NT2/D1 (cell line): ENCODE measurements around the gene EPB41L4B.
"Not testable (repeated sequence)": the region's sequence is repeated elsewhere in the genome, so short reads cannot be mapped to it uniquely, and the experiment has no call there.

ENCODE experiments used
- DNase-seq: peaks from one replicate; pipeline ENCODE4 v3.0.0-alpha.2; 2011; ENCODE audit warnings: low read depth, low spot score
- H3K27me3 ChIP-seq: 2 replicates; pipeline ENCODE4 v1.6.0; 2011; ENCODE audit warnings: mild to moderate bottlenecking; ENCODE audit not compliant: insufficient read length, insufficient read depth
- H3K36me3 ChIP-seq: 2 replicates; pipeline ENCODE4 v1.6.1; 2011; ENCODE audit warnings: mild to moderate bottlenecking, low read length, mixed read lengths; ENCODE audit not compliant: insufficient read depth, insufficient read length
- H3K4me1 ChIP-seq: 2 replicates; pipeline ENCODE4 v1.5.1; 2011; ENCODE audit not compliant: insufficient read depth, insufficient read length
- H3K4me3 ChIP-seq: 2 replicates; pipeline ENCODE4 v1.5.1; 2011; ENCODE audit warnings: low read depth; ENCODE audit not compliant: insufficient read length
- H3K9ac ChIP-seq: 2 replicates; pipeline ENCODE4 v1.6.0; 2011; ENCODE audit warnings: low read depth; ENCODE audit not compliant: insufficient read length
- H3K9me3 ChIP-seq: 2 replicates; pipeline ENCODE4 v1.5.1; 2011; ENCODE audit warnings: mild to moderate bottlenecking, low read length; ENCODE audit not compliant: insufficient read depth
- SUZ12 ChIP-seq: IDR thresholded peaks from 2 replicates; pipeline ENCODE4 v1.6.1; 2011; ENCODE audit not compliant: insufficient read length, insufficient read depth; ENCODE audit errors: extremely low read depth
- YY1 ChIP-seq: IDR thresholded peaks from 2 replicates; pipeline ENCODE4 v1.6.1; 2011; ENCODE audit not compliant: insufficient read length, insufficient read depth
- ZNF274 ChIP-seq: IDR thresholded peaks from 2 replicates; pipeline ENCODE4 v1.6.1; 2011; ENCODE audit warnings: mild to moderate bottlenecking, low read depth, low read length

EPB41L4B gene

GRCh38 chr9:109232449-109233237 lies 88.2 kb downstream of the EPB41L4B start:
- Histone ChIP-seq H3K9ac (no peak overlapping the region), H3K4me1 (no peaks in the 10 kb centered on the region), H3K36me3 (no peaks in the 10 kb centered on the region), H3K9me3 (no peaks in the 10 kb centered on the region), H3K4me3 (no peak overlapping the region), H3K27me3 (no peaks in the 10 kb centered on the region)
- TF ChIP-seq SUZ12 (no peak), YY1 (no peak), ZNF274 (no peak)
- no peak for DNase-seq

GRCh38 chr9:109231593-109231992 lies 89.3 kb downstream of the EPB41L4B start:
- Histone ChIP-seq H3K36me3 (no peaks in the 10 kb centered on the region), H3K4me3 (no peak overlapping the region), H3K27me3 (no peaks in the 10 kb centered on the region), H3K9ac (no peak overlapping the region), H3K9me3 (no peaks in the 10 kb centered on the region), H3K4me1 (no peaks in the 10 kb centered on the region)
- TF ChIP-seq ZNF274 (no peak), YY1 (no peak), SUZ12 (no peak)
- no peak for DNase-seq

GRCh38 chr9:109230277-109230676 lies 90.6 kb downstream of the EPB41L4B start:
- TF ChIP-seq YY1: no peak
- TF ChIP-seq ZNF274: no peak
- TF ChIP-seq SUZ12: no peak
- no peaks in the 10 kb centered on the region for H3K9me3 ChIP-seq
- no peaks in the 10 kb centered on the region for H3K4me1 ChIP-seq
- H3K9ac ChIP-seq: no peak overlapping the region
- no peak for DNase-seq
- H3K4me3 ChIP-seq: no peak overlapping the region
- H3K36me3 ChIP-seq: no peaks in the 10 kb centered on the region
- no peaks in the 10 kb centered on the region for H3K27me3 ChIP-seq

GRCh38 chr9:109229682-109230081 lies 91.2 kb downstream of the EPB41L4B start:
- TF ChIP-seq SUZ12: no peak
- TF ChIP-seq ZNF274: no peak
- TF ChIP-seq YY1: no peak
- no peaks in the 10 kb centered on the region for H3K9me3 ChIP-seq
- no peak for DNase-seq
- no peak overlapping the region for H3K4me3 ChIP-seq
- H3K9ac ChIP-seq: no peak overlapping the region
- H3K27me3 ChIP-seq: no peaks in the 10 kb centered on the region
- H3K4me1 ChIP-seq: no peaks in the 10 kb centered on the region
- H3K36me3 ChIP-seq: no peaks in the 10 kb centered on the region

- DNase-seq: no peak
- H3K9ac ChIP-seq: no peak overlapping the region
- no peaks in the 10 kb centered on the region for H3K9me3 ChIP-seq
- no peaks in the 10 kb centered on the region for H3K27me3 ChIP-seq
- no peak overlapping the region for H3K4me3 ChIP-seq
- no peaks in the 10 kb centered on the region for H3K36me3 ChIP-seq
- no peaks in the 10 kb centered on the region for H3K4me1 ChIP-seq
- no peak for TF ChIP-seq SUZ12
These were observed 92.7 kb downstream of the EPB41L4B start for GRCh38 chr9:109228093-109228642.

GRCh38 chr9:109225629-109226028 lies 95.2 kb downstream of the EPB41L4B start:
- Histone ChIP-seq H3K4me1 (no peaks in the 10 kb centered on the region), H3K9ac (no peak overlapping the region), H3K27me3 (peaks cover 2% of the 10 kb centered on the region), H3K9me3 (no peaks in the 10 kb centered on the region), H3K36me3 (no peaks in the 10 kb centered on the region), H3K4me3 (no peak overlapping the region)
- no peak for TF ChIP-seq ZNF274
- no peak for DNase-seq

- no peak for TF ChIP-seq SUZ12
- no peak for TF ChIP-seq ZNF274
- no peak for TF ChIP-seq YY1
- no peak overlapping the region for H3K4me3 ChIP-seq
- H3K36me3 ChIP-seq: no peaks in the 10 kb centered on the region
- no peak overlapping the region for H3K9ac ChIP-seq
- no peak for DNase-seq
- no peaks in the 10 kb centered on the region for H3K9me3 ChIP-seq
- no peaks in the 10 kb centered on the region for H3K4me1 ChIP-seq
- peaks cover 5% of the 10 kb centered on the region for H3K27me3 ChIP-seq
These were observed 96.1 kb downstream of the EPB41L4B start for GRCh38 chr9:109224751-109225150.

GRCh38 chr9:109218242-109218641 lies 102.6 kb downstream of the EPB41L4B start:
- H3K4me1 ChIP-seq, H3K4me3 ChIP-seq, H3K27me3 ChIP-seq, DNase-seq, H3K36me3 ChIP-seq, H3K9ac ChIP-seq, H3K9me3 ChIP-seq: not testable (repeated sequence)
